B cell (primary cell): ENCODE data around the gene PHACTR2. TPM values are rescaled to one million over a fixed set of nuclear protein-coding genes. Genes with fewer than 3 reads are reported as not detected.
"Not testable (repeated sequence)": the region's sequence is repeated elsewhere in the genome, so short reads cannot be mapped to it uniquely, and the experiment has no call there.

ENCODE experiments used
- ATAC-seq: fragments of 200-7000 bp; cut with Tn5 transposase; one replicate; pipeline ENCODE4 v1.10.0; 2021; ENCODE audit warnings: low read depth, mild to moderate bottlenecking, moderate number of reproducible peaks, moderate library complexity
- CTCF ChIA-PET: fragments of 350-600 bp; sonication (Branson Sonifier 250); formaldehyde crosslinking; loops from one replicate; lab custom pipeline; 2021; ENCODE audit warnings: antibody characterized with exemption, inconsistent platforms; lab: Charles Lee
- POLR2A ChIA-PET: fragments of 350-600 bp; sonication (Branson Sonifier 250); formaldehyde crosslinking; loops from one replicate; lab custom pipeline; 2021; ENCODE audit warnings: antibody characterized with exemption; lab: Charles Lee
- DNase-seq: peaks from one replicate; pipeline ENCODE4 v3.0.0; 2013
- H2AFZ ChIP-seq: 2 replicates; pipeline ENCODE4 v1.6.1; 2012; ENCODE audit warnings: mild to moderate bottlenecking, low read depth, low read length; ENCODE audit not compliant: insufficient read depth, poor library complexity, severe bottlenecking
- H3K27ac ChIP-seq, 2 donors: 1 replicate in 1 of 2; 2 replicates in 1 of 2; pipeline ENCODE4 v1.5.1; 2012 to 2013; ENCODE audit warnings: low read length in 2 of 2, mild to moderate bottlenecking in 2 of 2, moderate library complexity in 1 of 2
- H3K27me3 ChIP-seq, 4 experiments: fragments of 200-600 bp in 1 of 4; sonication (generic) in 1 of 4; replicated peaks in 1 of 4; 1 replicate in 2 of 4; 2 replicates in 2 of 4; pipeline versions ENCODE4 v1.6.1 to v1.7.0; 2013 to 2016; ENCODE audit warnings: low read length in 3 of 4, mild to moderate bottlenecking in 2 of 4, mixed read lengths in 1 of 4, moderate library complexity in 1 of 4; ENCODE audit not compliant: insufficient read depth in 4 of 4, control insufficient read depth in 3 of 4; ENCODE audit errors: control extremely low read depth in 1 of 4
- H3K36me3 ChIP-seq, 2 experiments: replicated peaks in 1 of 2; 1 replicate in 1 of 2; 2 replicates in 1 of 2; pipeline versions ENCODE4 v1.6.1 to v1.7.1; 2013; ENCODE audit warnings: low read length in 1 of 2; ENCODE audit not compliant: insufficient read depth in 2 of 2, control insufficient read depth in 1 of 2; ENCODE audit errors: control extremely low read depth in 1 of 2, extremely low read depth in 1 of 2
- H3K4me1 ChIP-seq, 2 donors: fragments of 200-600 bp in 1 of 2; sonication (generic) in 1 of 2; 1 replicate in 1 of 2; 2 replicates in 1 of 2; pipeline versions ENCODE4 v1.5.1 to v1.6.1; 2013 to 2017; ENCODE audit warnings: low read length in 2 of 2; ENCODE audit not compliant: control insufficient read depth in 2 of 2, insufficient read depth in 2 of 2
- H3K4me2 ChIP-seq: replicated peaks from 2 replicates; pipeline ENCODE3; 2012; ENCODE audit warnings: mild to moderate bottlenecking, low read depth, low read length; ENCODE audit not compliant: poor library complexity, severe bottlenecking
- H3K4me3 ChIP-seq, 5 experiments: fragments of 200-600 bp in 1 of 5; sonication (generic) in 1 of 5; 1 replicate in 3 of 5; 2 replicates in 2 of 5; pipeline versions ENCODE4 v1.5.1 to v1.7.0; 2011 to 2016; ENCODE audit warnings: low read length in 4 of 5, mild to moderate bottlenecking in 4 of 5, low read depth in 2 of 5, control low read depth in 1 of 5, moderate library complexity in 1 of 5; ENCODE audit not compliant: insufficient read depth in 1 of 5; ENCODE audit errors: control extremely low read depth in 1 of 5, extremely low read depth in 1 of 5
- H3K79me2 ChIP-seq: fragments of 200-600 bp; sonication (generic); one replicate; pipeline ENCODE4 v1.6.0; 2016; ENCODE audit warnings: low read length; ENCODE audit not compliant: control insufficient read depth, insufficient read depth
- H3K9ac ChIP-seq: fragments of 200-600 bp; sonication (generic); 2 replicates; pipeline ENCODE4 v1.6.1; 2017; ENCODE audit warnings: mild to moderate bottlenecking, low read length, moderate library complexity
- H3K9me3 ChIP-seq, 3 donors: one replicate each; pipeline versions ENCODE4 v1.6.1 to v1.7.1; 2013; ENCODE audit warnings: low read length in 2 of 3; ENCODE audit not compliant: control insufficient read depth in 2 of 3, insufficient read depth in 1 of 3; ENCODE audit errors: control extremely low read depth in 1 of 3
- H4K20me1 ChIP-seq: 2 replicates; pipeline ENCODE4 v1.6.0; 2012; ENCODE audit warnings: mild to moderate bottlenecking, low read length; ENCODE audit not compliant: insufficient read depth, control insufficient read depth, poor library complexity, severe bottlenecking
- H3K27ac Mint-ChIP-seq: one replicate; pipeline ENCODE4 v1.8.0; 2021; ENCODE audit warnings: mixed read lengths
- H3K27me3 Mint-ChIP-seq: one replicate; pipeline ENCODE4 v1.8.0; 2021; ENCODE audit warnings: mixed read lengths
- H3K4me1 Mint-ChIP-seq: one replicate; pipeline ENCODE4 v1.8.0; 2021; ENCODE audit warnings: mixed read lengths
- H3K4me3 Mint-ChIP-seq: one replicate; pipeline ENCODE4 v1.8.0; 2021; ENCODE audit warnings: mixed read lengths
- H3K9me3 Mint-ChIP-seq: one replicate; pipeline ENCODE4 v1.8.0; 2022; ENCODE audit warnings: mixed read lengths; ENCODE audit not compliant: insufficient read depth
- EZH2 ChIP-seq: IDR thresholded peaks from 2 replicates; pipeline ENCODE4 v1.6.1; 2012; ENCODE audit warnings: borderline replicate concordance, low read depth, mild to moderate bottlenecking, moderate library complexity, low read length; ENCODE audit not compliant: insufficient read depth, poor library complexity, severe bottlenecking
- WGBS: methylation state at CpG from one replicate; pipeline ENCODE4 v1.1.5; 2013; ENCODE audit warnings: missing lambda C conversion rate; ENCODE audit not compliant: insufficient coverage; 5-methylcytosine and 5-hydroxymethylcytosine counted together
- intact Hi-C: fragments of 100-400 bp; cut with micrococcal nuclease; formaldehyde crosslinking; loops from one replicate; pipeline ENCODE4 v1.10.0; 2022
- polyA plus RNA-seq: library from polyadenylated mRNA; depleted of rRNA; stranded (reverse); fragments of >200 nt; gene quantifications from 2 replicates; pipeline ENCODE4 v1.2.3, GENCODE V29; 2012
- total RNA-seq, 2 donors: library from RNA; stranded (reverse); fragments of 120-200 nt in 1 of 2; gene quantifications; 1 replicate in 1 of 2; 2 replicates in 1 of 2; pipeline versions ENCODE4 v1.2.3 to v1.2.4, GENCODE V29; 2013 to 2022
- TF ChIP-seq, protein P1 (sequence below): fragments of 200-600 bp; IDR thresholded peaks from one replicate; pipeline ENCODE4 v1.8.0; 2022; ENCODE audit warnings: antibody characterized with exemption, mild to moderate bottlenecking

PHACTR2 gene
- total and polyA plus RNA-seq, 2 donors (not counting 1 experiment from before 2014, with no cell fraction given): 1.1 to 10.6 TPM

DNA sequence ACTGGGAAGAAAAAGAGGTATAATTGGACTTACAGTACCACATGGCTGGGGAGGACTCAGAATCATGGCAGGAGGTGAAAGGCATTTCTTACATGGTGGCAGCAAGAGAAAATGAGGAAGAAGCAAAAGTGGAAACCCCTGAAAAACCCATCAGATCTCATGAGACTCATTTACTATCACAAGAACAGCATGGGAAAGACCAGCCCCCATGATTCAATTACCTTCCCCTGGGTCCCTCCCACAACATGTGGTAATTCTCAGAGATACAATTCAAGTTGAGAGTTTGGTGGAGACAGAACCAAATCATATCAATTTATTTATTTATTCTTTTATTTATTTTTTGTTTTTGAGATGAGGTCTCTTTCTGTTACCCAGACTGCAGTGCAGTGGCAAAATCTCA lies 196.7 kb downstream of the PHACTR2 start:
- H3K4me1 Mint-ChIP-seq, ATAC-seq, CTCF ChIA-PET, H2AFZ ChIP-seq, H3K4me3 Mint-ChIP-seq, H3K27ac Mint-ChIP-seq, H3K9me3 Mint-ChIP-seq, H3K9ac ChIP-seq, H3K4me2 ChIP-seq, H4K20me1 ChIP-seq, intact Hi-C loops, H3K4me1 ChIP-seq, H3K79me2 ChIP-seq, H3K4me3 ChIP-seq, H3K27ac ChIP-seq, H3K27me3 Mint-ChIP-seq, H3K27me3 ChIP-seq, DNase-seq, POLR2A ChIA-PET, H3K36me3 ChIP-seq: not testable (repeated sequence)
- peaks cover 0 to 20% (median 0%) of the 10 kb centered on the region in 3 donors for H3K9me3 ChIP-seq

DNA sequence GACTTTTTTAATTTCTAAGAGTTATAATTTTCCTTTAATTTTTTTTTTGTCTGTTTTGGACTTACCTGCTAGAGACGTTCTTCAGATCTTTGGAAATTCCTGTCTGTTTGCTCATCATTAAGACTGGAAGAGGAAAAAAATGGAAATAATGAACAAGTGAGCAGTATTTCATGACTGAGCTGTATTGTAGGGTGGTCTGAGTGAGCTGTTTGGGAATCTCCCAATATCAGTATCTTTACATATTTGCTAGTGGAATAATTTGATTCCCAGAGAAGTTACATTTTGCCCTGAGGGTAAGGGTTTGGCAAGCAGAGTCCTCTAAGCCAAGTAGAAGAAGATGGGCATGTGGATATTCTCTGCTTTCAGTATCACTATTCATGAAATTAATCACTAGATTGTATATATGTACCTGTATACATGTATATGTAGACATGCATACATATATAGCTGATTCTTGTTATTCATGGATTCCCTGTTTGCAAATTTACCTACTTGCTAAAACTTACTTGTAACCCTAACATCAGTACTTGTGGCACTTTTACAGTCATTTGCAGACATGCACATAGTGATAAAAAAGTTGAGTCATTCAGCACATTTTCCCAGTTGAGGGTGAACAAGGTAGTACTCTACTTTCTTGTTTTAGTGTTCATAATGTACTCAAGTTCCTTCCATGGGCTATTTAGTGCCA lies 200.0 kb downstream of the PHACTR2 start:
- no peak for ATAC-seq

More for the DNA sequence above, 200.0 kb downstream of the PHACTR2 start:
- ChIA-PET CTCF (no interaction called here), POLR2A (no interaction called here)
- intact Hi-C loops: no loop called here
- DNase-seq: no peak
- H3K4me3 Mint-ChIP-seq: no peak overlapping the region
- H4K20me1 ChIP-seq: no peaks in the 10 kb centered on the region
- no peak overlapping the region for H3K4me2 ChIP-seq
- no peak overlapping the region for H2AFZ ChIP-seq
- peaks cover 4% of the 10 kb centered on the region for H3K4me1 Mint-ChIP-seq
- no peaks in the 10 kb centered on the region for H3K27me3 ChIP-seq
- H3K36me3 ChIP-seq: no peaks in the 10 kb centered on the region
- H3K9ac ChIP-seq: no peak overlapping the region
- no peak overlapping the region for H3K27ac ChIP-seq
- 100% methylated on average over 1 of the region's 1 CpG for WGBS
- H3K9me3 ChIP-seq: peaks cover 0 to 20% (median 0%) of the 10 kb centered on the region in 3 donors
- H3K4me1 ChIP-seq: no peaks in the 10 kb centered on the region
- H3K79me2 ChIP-seq: no peaks in the 10 kb centered on the region
- H3K27me3 Mint-ChIP-seq: no peaks in the 10 kb centered on the region
- TF ChIP-seq EZH2: no peak
- TF ChIP-seq, protein P1, sequence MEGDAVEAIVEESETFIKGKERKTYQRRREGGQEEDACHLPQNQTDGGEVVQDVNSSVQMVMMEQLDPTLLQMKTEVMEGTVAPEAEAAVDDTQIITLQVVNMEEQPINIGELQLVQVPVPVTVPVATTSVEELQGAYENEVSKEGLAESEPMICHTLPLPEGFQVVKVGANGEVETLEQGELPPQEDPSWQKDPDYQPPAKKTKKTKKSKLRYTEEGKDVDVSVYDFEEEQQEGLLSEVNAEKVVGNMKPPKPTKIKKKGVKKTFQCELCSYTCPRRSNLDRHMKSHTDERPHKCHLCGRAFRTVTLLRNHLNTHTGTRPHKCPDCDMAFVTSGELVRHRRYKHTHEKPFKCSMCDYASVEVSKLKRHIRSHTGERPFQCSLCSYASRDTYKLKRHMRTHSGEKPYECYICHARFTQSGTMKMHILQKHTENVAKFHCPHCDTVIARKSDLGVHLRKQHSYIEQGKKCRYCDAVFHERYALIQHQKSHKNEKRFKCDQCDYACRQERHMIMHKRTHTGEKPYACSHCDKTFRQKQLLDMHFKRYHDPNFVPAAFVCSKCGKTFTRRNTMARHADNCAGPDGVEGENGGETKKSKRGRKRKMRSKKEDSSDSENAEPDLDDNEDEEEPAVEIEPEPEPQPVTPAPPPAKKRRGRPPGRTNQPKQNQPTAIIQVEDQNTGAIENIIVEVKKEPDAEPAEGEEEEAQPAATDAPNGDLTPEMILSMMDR: no peak
- H3K9me3 Mint-ChIP-seq: peaks cover 2% of the 10 kb centered on the region
- no peak overlapping the region for H3K27ac Mint-ChIP-seq
- no peak overlapping the region for H3K4me3 ChIP-seq
